PFSK-1 (cell line): Measurements from ENCODE around the gene NR2F6.

Experiments
- FOXP2 ChIP-seq: optimal IDR thresholded peaks from 2 replicates; pipeline ENCODE3; 2011; ENCODE audit warnings: borderline replicate concordance, control low read depth, inconsistent platforms; ENCODE audit not compliant: insufficient read depth; ENCODE audit errors: extremely low read length, extremely low read depth
- POLR2AphosphoS5 ChIP-seq: IDR thresholded peaks from 2 replicates; pipeline ENCODE4 v1.6.1; 2012; ENCODE audit warnings: low read depth, mild to moderate bottlenecking, control low read depth, low read length, moderate library complexity
- REST ChIP-seq, 2 experiments: IDR thresholded peaks; 2 replicates each; pipeline versions ENCODE4 v1.6.1 to v1.8.0; 2011 to 2012; ENCODE audit warnings: low read depth in 2 of 2, low read length in 2 of 2, control low read depth in 1 of 2, inconsistent platforms in 1 of 2, mild to moderate bottlenecking in 1 of 2, moderate library complexity in 1 of 2; ENCODE audit not compliant: insufficient read depth in 1 of 2
- SIN3A ChIP-seq: IDR thresholded peaks from 2 replicates; pipeline ENCODE4 v1.6.1; 2012; ENCODE audit warnings: mild to moderate bottlenecking, low read length, moderate library complexity, borderline replicate concordance; ENCODE audit not compliant: insufficient read depth
- TAF1 ChIP-seq: IDR thresholded peaks from 2 replicates; pipeline ENCODE4 v1.6.1; 2012; ENCODE audit warnings: low read length, control low read depth, borderline replicate concordance; ENCODE audit not compliant: insufficient read depth

The NR2F6 gene

GRCh38 chr19:17262557-17262956 is 16.8 kb upstream of the NR2F6 start:
- TF ChIP-seq REST (IDR thresholded peaks at IDR 0.05; ENCODE audit: insufficient read depth in 1 of 2, low read depth in 2 of 2, low read length in 2 of 2) = no peak

- TF ChIP-seq TAF1 (no peak), SIN3A (no peak), REST (IDR thresholded peaks at IDR 0.05; ENCODE audit: insufficient read depth in 1 of 2, low read depth in 2 of 2, low read length in 2 of 2) (no peak), POLR2AphosphoS5 (no peak), FOXP2 (no peak)
Measured at GRCh38 chr19:17260842-17261325, 15.2 kb upstream of the NR2F6 start.

- TF ChIP-seq FOXP2 (no peak), POLR2AphosphoS5 (no peak), TAF1 (no peak), SIN3A (no peak), REST (IDR thresholded peaks at IDR 0.05; ENCODE audit: insufficient read depth in 1 of 2, low read depth in 2 of 2, low read length in 2 of 2) (no peak)
Measured at GRCh38 chr19:17259934-17260333, 14.2 kb upstream of the NR2F6 start.

GRCh38 chr19:17259118-17259780 is 13.5 kb upstream of the NR2F6 start:
- TF ChIP-seq POLR2AphosphoS5 (no peak), FOXP2 (no peak), REST (IDR thresholded peaks at IDR 0.05; ENCODE audit: insufficient read depth in 1 of 2, low read depth in 2 of 2, low read length in 2 of 2) (no peak), TAF1 (no peak), SIN3A (no peak)

- TF ChIP-seq FOXP2 = no peak
- TF ChIP-seq SIN3A = no peak
- no peak for TF ChIP-seq TAF1
- no peak for TF ChIP-seq REST (IDR thresholded peaks at IDR 0.05; ENCODE audit: insufficient read depth in 1 of 2, low read depth in 2 of 2, low read length in 2 of 2)
- TF ChIP-seq POLR2AphosphoS5 = no peak
Measured at GRCh38 chr19:17256130-17256529, 10.4 kb upstream of the NR2F6 start.
